ENCODE data around the gene TANC1. TPM values are rescaled to one million over a fixed set of nuclear protein-coding genes. Genes with fewer than 3 reads are reported as not detected.

The TANC1 gene
- polyA plus RNA-seq, 2 of the 4 experiments (the other 2 are of a cell fraction) = 9.2 to 21.2 TPM

- no peak overlapping the region for H3K4me3 ChIP-seq
- no peak for FAIRE-seq
- TF ChIP-seq BCL3 (IDR thresholded peaks at IDR 0.05) (no peak), MAX (IDR thresholded peaks at IDR 0.05) (peak; percentile 73), RAD21 (conservative IDR thresholded peaks at IDR 0.05 in 1 of 2, IDR thresholded peaks at IDR 0.05 in 1 of 2) (no peak), RARB (CRISPR knock-in tag; IDR thresholded peaks at IDR 0.05) (no peak), ZFP36 (IDR thresholded peaks at IDR 0.05; ENCODE audit: borderline replicate concordance, partially characterized antibody) (no peak), JUN (IDR thresholded peaks at IDR 0.05) (peak in 1 of 2 experiments; percentile 25; a peak in 1 of 5 replicates), E2F6 (IDR thresholded peaks at IDR 0.05; ENCODE audit: borderline replicate concordance, low read depth) (peak; percentile 54; the same call in 1 of the 2 replicates), FOXS1 (CRISPR knock-in tag; IDR thresholded peaks at IDR 0.05) (no peak), NFE2L2 (conservative IDR thresholded peaks at IDR 0.05; ENCODE audit: low read length) (no peak), SREBF2 (IDR thresholded peaks at IDR 0.05) (no peak), HOXA7 (CRISPR knock-in tag; IDR thresholded peaks at IDR 0.05) (no peak), FOSB (CRISPR knock-in tag; IDR thresholded peaks at IDR 0.05) (no peak), USF2 (IDR thresholded peaks at IDR 0.05) (no peak), POLR2AphosphoS2 (conservative IDR thresholded peaks at IDR 0.05; ENCODE audit: low read length) (no peak), MYC (IDR thresholded peaks at IDR 0.05; ENCODE audit: borderline replicate concordance, low read length) (no peak), EP300 (IDR thresholded peaks at IDR 0.05) (no peak), ZSCAN20 (CRISPR knock-in tag; IDR thresholded peaks at IDR 0.05) (no peak), GATA3 (IDR thresholded peaks at IDR 0.05; ENCODE audit: borderline replicate concordance) (no peak), TP53 (CRISPR knock-in tag; IDR thresholded peaks at IDR 0.05) (no peak), ZNF302 (CRISPR knock-in tag; IDR thresholded peaks at IDR 0.05) (no peak), JUNB (IDR thresholded peaks at IDR 0.05) (0 out of 2 replicates have a peak, but pooled peaks have one; percentile 35), FOSL2 (IDR thresholded peaks at IDR 0.05) (peak; percentile 57; the same call in 1 of the 2 replicates), FOSL2 (CRISPR knock-in tag; IDR thresholded peaks at IDR 0.05) (peak; percentile 54), REST (IDR thresholded peaks at IDR 0.05) (no peak)
These were observed 156.0 kb downstream of the TANC1 start for GRCh38 chr2:159124441-159124911.

More at GRCh38 chr2:159124441-159124911, 156.0 kb downstream of the TANC1 start:
- CTCF ChIA-PET = interaction anchor here (0.6 to 14.1 kb wide), 4 partner anchors 9 to 224 kb away, joined by 3 to 150 read pairs (median 5); no protein-coding TSS in a partner anchor
- 4% methylated on average over 3 of the region's 5 CpGs for WGBS (ENCODE audit: missing lambda C conversion rate)
- POLR2A ChIA-PET = no interaction called here
- Histone ChIP-seq H3K9me3 (no peaks in the 10 kb centered on the region), H3K4me2 (peak overlapping the region; percentile 41), H3K27ac (peak overlapping the region; percentile 68 to 87), H3K4me1 (peaks cover 25% of the 10 kb centered on the region)
- ATAC-seq (peak; percentile 82 to 84), DNase-seq (ENCODE audit: low read depth in 1 of 2, low spot score in 1 of 2) (peak; percentile 27 to 63)

All from A549 (cell line).